Measurements from ENCODE around the gene DGCR2.

The DGCR2 gene

GRCh38 chr22:19129871-19130270, 7.7 kb upstream of the DGCR2 start:
- TF ChIP-seq NFIC (IDR thresholded peaks at IDR 0.05) (no peak), RAD21 (IDR thresholded peaks at IDR 0.05; ENCODE audit: low read depth) (no peak), CREB1 (IDR thresholded peaks at IDR 0.05; ENCODE audit: low read depth) (no peak), FOXM1 (IDR thresholded peaks at IDR 0.05; ENCODE audit: borderline replicate concordance, low read depth) (no peak), ZBTB7A (IDR thresholded peaks at IDR 0.05; ENCODE audit: low read depth) (no peak), CEBPB (IDR thresholded peaks at IDR 0.05) (no peak), TEAD4 (IDR thresholded peaks at IDR 0.05) (no peak), TAF1 (IDR thresholded peaks at IDR 0.05; ENCODE audit: low read depth) (no peak), EGR1 (IDR thresholded peaks at IDR 0.05) (no peak)

DNA sequence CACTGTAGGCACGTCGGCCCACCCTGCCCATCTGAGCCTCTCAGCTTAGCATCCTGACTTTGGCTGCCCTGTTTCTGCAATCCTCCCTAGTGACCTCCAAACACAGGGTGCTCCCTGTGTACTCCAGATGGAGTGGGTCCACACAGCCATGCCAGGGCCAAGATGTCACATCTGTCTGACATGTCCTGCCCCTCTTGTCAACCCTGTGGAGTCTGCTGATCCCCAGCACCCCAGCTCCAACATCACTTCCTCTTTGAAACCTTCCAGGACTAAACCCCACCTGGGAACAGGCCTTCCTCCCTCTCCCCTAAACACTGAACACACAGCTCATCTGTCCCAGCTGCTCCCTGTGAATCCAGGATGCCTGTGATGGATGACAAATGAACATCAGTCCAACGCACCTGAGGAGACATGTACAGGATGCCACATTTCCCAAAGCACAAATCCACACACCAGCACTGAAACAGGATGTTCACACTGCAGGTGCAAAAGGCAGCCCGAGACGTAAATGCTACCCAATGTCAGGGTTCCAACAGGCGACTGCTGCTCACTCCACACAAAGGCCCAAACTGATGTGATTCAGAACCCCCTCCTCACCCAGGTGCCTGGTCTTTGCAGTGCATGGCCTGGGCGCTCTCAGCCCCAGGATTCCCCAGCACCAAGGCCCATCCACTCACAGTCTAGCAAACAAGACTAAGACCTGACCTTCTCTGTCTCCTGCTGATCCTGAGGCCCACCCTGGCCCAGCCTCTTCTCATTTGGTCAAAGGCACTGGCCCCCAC, 6.9 kb upstream of the DGCR2 start:
- no peak for TF ChIP-seq CEBPB (IDR thresholded peaks at IDR 0.05)
- TF ChIP-seq TCF12 (IDR thresholded peaks at IDR 0.05; ENCODE audit: low read depth): no peak
- TF ChIP-seq EGR1 (IDR thresholded peaks at IDR 0.05): no peak
- TF ChIP-seq NFIC (IDR thresholded peaks at IDR 0.05): no peak
- no peak for TF ChIP-seq EP300 (IDR thresholded peaks at IDR 0.05; ENCODE audit: borderline replicate concordance)
- no peak for TF ChIP-seq CREB1 (IDR thresholded peaks at IDR 0.05; ENCODE audit: low read depth)
- TF ChIP-seq MAX (IDR thresholded peaks at IDR 0.05): no peak
- TF ChIP-seq FOXM1 (IDR thresholded peaks at IDR 0.05; ENCODE audit: borderline replicate concordance, low read depth): no peak
- TF ChIP-seq RAD21 (IDR thresholded peaks at IDR 0.05; ENCODE audit: low read depth): no peak
- TF ChIP-seq, protein P1, sequence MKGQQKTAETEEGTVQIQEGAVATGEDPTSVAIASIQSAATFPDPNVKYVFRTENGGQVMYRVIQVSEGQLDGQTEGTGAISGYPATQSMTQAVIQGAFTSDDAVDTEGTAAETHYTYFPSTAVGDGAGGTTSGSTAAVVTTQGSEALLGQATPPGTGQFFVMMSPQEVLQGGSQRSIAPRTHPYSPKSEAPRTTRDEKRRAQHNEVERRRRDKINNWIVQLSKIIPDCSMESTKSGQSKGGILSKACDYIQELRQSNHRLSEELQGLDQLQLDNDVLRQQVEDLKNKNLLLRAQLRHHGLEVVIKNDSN (IDR thresholded peaks at IDR 0.05): no peak
- no peak for TF ChIP-seq TEAD4 (IDR thresholded peaks at IDR 0.05)
- no peak for TF ChIP-seq ZBTB7A (IDR thresholded peaks at IDR 0.05; ENCODE audit: low read depth)

GRCh38 chr22:19128009-19128401, 5.8 kb upstream of the DGCR2 start:
- TF ChIP-seq TCF12 (IDR thresholded peaks at IDR 0.05; ENCODE audit: low read depth): no peak
- TF ChIP-seq NFIC (IDR thresholded peaks at IDR 0.05): no peak
- TF ChIP-seq TAF1 (IDR thresholded peaks at IDR 0.05; ENCODE audit: low read depth): no peak
- no peak for TF ChIP-seq EGR1 (IDR thresholded peaks at IDR 0.05)
- TF ChIP-seq RAD21 (IDR thresholded peaks at IDR 0.05; ENCODE audit: low read depth): no peak
- no peak for TF ChIP-seq ZBTB7A (IDR thresholded peaks at IDR 0.05; ENCODE audit: low read depth)
- TF ChIP-seq FOXM1 (IDR thresholded peaks at IDR 0.05; ENCODE audit: borderline replicate concordance, low read depth): no peak
- TF ChIP-seq, protein P2, sequence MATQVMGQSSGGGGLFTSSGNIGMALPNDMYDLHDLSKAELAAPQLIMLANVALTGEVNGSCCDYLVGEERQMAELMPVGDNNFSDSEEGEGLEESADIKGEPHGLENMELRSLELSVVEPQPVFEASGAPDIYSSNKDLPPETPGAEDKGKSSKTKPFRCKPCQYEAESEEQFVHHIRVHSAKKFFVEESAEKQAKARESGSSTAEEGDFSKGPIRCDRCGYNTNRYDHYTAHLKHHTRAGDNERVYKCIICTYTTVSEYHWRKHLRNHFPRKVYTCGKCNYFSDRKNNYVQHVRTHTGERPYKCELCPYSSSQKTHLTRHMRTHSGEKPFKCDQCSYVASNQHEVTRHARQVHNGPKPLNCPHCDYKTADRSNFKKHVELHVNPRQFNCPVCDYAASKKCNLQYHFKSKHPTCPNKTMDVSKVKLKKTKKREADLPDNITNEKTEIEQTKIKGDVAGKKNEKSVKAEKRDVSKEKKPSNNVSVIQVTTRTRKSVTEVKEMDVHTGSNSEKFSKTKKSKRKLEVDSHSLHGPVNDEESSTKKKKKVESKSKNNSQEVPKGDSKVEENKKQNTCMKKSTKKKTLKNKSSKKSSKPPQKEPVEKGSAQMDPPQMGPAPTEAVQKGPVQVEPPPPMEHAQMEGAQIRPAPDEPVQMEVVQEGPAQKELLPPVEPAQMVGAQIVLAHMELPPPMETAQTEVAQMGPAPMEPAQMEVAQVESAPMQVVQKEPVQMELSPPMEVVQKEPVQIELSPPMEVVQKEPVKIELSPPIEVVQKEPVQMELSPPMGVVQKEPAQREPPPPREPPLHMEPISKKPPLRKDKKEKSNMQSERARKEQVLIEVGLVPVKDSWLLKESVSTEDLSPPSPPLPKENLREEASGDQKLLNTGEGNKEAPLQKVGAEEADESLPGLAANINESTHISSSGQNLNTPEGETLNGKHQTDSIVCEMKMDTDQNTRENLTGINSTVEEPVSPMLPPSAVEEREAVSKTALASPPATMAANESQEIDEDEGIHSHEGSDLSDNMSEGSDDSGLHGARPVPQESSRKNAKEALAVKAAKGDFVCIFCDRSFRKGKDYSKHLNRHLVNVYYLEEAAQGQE (IDR thresholded peaks at IDR 0.05; ENCODE audit: low read depth): no peak
- TF ChIP-seq, protein P1 (IDR thresholded peaks at IDR 0.05): no peak
- no peak for TF ChIP-seq CEBPB (IDR thresholded peaks at IDR 0.05)
- no peak for TF ChIP-seq YY1 (IDR thresholded peaks at IDR 0.05; ENCODE audit: low read depth)
- no peak for TF ChIP-seq CREB1 (IDR thresholded peaks at IDR 0.05; ENCODE audit: low read depth)
- TF ChIP-seq TEAD4 (IDR thresholded peaks at IDR 0.05): no peak

DNA sequence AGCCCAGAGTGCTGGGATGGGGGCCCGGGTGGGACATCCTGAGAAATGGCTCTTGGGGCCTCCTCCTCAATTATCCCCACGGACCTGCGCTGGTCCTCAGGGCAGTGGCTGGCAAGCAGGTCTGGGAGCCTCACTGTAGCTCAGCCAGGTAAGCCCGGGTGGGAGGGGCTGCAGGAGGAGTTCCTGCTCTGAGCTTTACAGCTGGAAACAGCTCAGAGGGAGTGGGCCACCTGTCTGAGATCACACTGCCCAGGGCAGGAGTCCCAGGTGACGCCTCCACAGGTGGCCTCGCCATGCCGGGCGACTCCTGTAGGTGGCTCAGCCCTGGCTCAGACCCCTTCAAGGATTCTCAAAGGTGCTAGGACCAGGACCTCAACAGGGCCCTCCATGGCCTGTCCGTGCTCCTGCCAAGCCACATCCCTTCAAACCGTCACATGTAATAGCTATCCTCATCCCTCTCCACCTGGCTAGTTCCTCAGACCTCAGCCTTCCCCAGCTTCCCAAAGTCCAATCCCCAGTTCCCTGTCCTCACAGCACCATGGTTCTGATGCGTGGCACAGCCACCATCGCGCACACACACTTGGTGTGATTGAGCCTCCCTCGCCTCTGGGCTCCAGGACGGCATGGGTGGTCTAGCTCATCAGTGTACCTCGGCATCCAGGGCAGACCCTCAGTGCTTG, 5.3 kb upstream of the DGCR2 start:
- TF ChIP-seq EGR1 (IDR thresholded peaks at IDR 0.05) (no peak), ZBTB7A (IDR thresholded peaks at IDR 0.05; ENCODE audit: low read depth) (no peak), NFIC (IDR thresholded peaks at IDR 0.05) (no peak), FOXM1 (IDR thresholded peaks at IDR 0.05; ENCODE audit: borderline replicate concordance, low read depth) (no peak), CEBPB (IDR thresholded peaks at IDR 0.05) (no peak)

DNA sequence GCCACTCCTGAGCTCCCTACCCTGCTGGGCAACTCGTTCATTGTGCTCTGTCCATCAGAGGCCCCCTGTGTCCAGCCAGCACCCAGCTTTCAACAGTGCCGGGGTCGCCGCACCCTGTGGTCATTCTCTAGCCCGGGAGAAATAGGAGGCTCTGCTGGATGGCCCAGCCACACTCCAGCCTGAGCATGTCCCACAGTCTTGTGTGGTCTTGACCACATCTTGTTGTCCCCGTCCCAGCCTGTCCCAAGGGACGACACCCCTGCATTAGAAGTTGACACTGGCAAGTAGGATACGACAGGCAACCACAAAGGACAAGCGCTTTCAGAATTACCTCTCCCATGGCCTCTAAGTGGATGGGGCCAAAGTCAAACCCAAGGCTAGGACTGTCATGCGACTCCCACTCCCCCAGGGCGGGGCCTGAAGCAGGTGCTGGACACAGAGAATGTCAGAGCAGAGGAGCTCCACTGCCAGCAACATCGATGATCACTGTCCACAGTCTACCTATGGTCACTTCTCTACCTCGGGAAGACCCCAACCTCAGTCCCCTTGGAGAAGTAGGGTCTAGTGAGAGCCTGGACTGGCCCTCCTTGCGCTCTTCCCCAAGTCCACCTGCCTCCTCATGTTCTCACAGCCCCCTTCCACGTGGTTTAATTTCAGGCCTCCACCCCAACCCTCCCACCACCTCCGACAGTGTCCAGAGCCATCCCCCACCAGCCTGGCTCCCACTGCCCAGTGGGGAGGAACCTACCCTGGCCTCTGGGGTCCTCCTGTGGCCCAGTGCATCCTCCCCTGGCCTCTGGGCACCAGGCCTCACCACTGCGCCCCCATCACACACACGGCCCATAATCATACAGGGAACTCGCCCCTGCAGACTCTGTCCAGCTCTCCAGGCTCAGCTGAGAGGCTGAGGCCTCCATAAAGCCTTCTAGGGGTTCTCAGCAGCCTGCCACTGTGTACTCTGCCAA, 4.4 kb upstream of the DGCR2 start:
- TF ChIP-seq, protein P2 (IDR thresholded peaks at IDR 0.05; ENCODE audit: low read depth): no peak
- TF ChIP-seq MAX (IDR thresholded peaks at IDR 0.05) (no peak), CREB1 (IDR thresholded peaks at IDR 0.05; ENCODE audit: low read depth) (no peak), ZBTB7A (IDR thresholded peaks at IDR 0.05; ENCODE audit: low read depth) (no peak), YY1 (IDR thresholded peaks at IDR 0.05; ENCODE audit: low read depth) (no peak), RAD21 (IDR thresholded peaks at IDR 0.05; ENCODE audit: low read depth) (no peak), FOXM1 (IDR thresholded peaks at IDR 0.05; ENCODE audit: borderline replicate concordance, low read depth) (no peak), TAF1 (IDR thresholded peaks at IDR 0.05; ENCODE audit: low read depth) (no peak), NFIC (IDR thresholded peaks at IDR 0.05) (no peak), EGR1 (IDR thresholded peaks at IDR 0.05) (no peak), CEBPB (IDR thresholded peaks at IDR 0.05) (no peak), EP300 (IDR thresholded peaks at IDR 0.05; ENCODE audit: borderline replicate concordance) (no peak), TCF12 (IDR thresholded peaks at IDR 0.05; ENCODE audit: low read depth) (no peak)
- TF ChIP-seq, protein P1 (IDR thresholded peaks at IDR 0.05): no peak
